Astrocyte (in vitro differentiated cells and primary cell): ENCODE measurements around the gene C8B. TPM values are rescaled to one million over a fixed set of nuclear protein-coding genes. Genes with fewer than 3 reads are reported as not detected.

Source experiments
- DNase-seq: peaks from one replicate; pipeline ENCODE4 v3.0.0-alpha.2; 2010; ENCODE audit warnings: low read depth
- FAIRE-seq: peaks from 2 replicates; lab custom pipeline; 2011; peaks lifted over from hg19 to GRCh38; lab: Jason Lieb, UNC
- H2AFZ ChIP-seq: 2 replicates; pipeline ENCODE4 v1.6.0; 2012; ENCODE audit warnings: low read depth, low read length, inconsistent platforms
- H3K27ac ChIP-seq: 2 replicates; pipeline ENCODE4 v1.5.1; 2011; ENCODE audit warnings: low read depth, low read length, inconsistent platforms
- H3K27me3 ChIP-seq: 2 replicates; pipeline ENCODE4 v1.6.0; 2011; ENCODE audit warnings: low read length, inconsistent platforms; ENCODE audit not compliant: insufficient read depth
- H3K36me3 ChIP-seq: 2 replicates; pipeline ENCODE4 v1.5.1; 2011; ENCODE audit warnings: low read length, inconsistent platforms; ENCODE audit not compliant: insufficient read depth
- H3K4me1 ChIP-seq: 2 replicates; pipeline ENCODE4 v1.5.1; 2011; ENCODE audit warnings: low read length, inconsistent platforms; ENCODE audit not compliant: insufficient read depth
- H3K4me2 ChIP-seq: 2 replicates; pipeline ENCODE4 v1.6.0; 2012; ENCODE audit warnings: low read length, inconsistent platforms
- H3K4me3 ChIP-seq: 2 replicates; pipeline ENCODE4 v1.5.1; 2011; ENCODE audit warnings: low read depth, mild to moderate bottlenecking, low read length, inconsistent platforms; ENCODE audit not compliant: insufficient read depth
- H3K79me2 ChIP-seq: 2 replicates; pipeline ENCODE4 v1.6.0; 2012; ENCODE audit warnings: mild to moderate bottlenecking, low read length, inconsistent platforms; ENCODE audit not compliant: insufficient read depth
- H3K9ac ChIP-seq: 2 replicates; pipeline ENCODE4 v1.6.0; 2012; ENCODE audit warnings: mild to moderate bottlenecking, low read length, inconsistent platforms
- H3K9me3 ChIP-seq: 2 replicates; pipeline ENCODE4 v1.5.1; 2012; ENCODE audit warnings: low read depth, mild to moderate bottlenecking, low read length, inconsistent platforms; ENCODE audit not compliant: insufficient read depth
- H4K20me1 ChIP-seq: 2 replicates; pipeline ENCODE4 v1.6.0; 2012; ENCODE audit warnings: low read length, inconsistent platforms; ENCODE audit not compliant: insufficient read depth
- H3K27ac Mint-ChIP-seq: one replicate; pipeline ENCODE4 v1.8.0; 2021; ENCODE audit warnings: mild to moderate bottlenecking, mixed read lengths; ENCODE audit not compliant: unreplicated experiment
- H3K27me3 Mint-ChIP-seq: one replicate; pipeline ENCODE4 v1.8.0; 2021; ENCODE audit warnings: low read depth, mixed read lengths; ENCODE audit not compliant: unreplicated experiment
- H3K36me3 Mint-ChIP-seq: one replicate; pipeline ENCODE4 v1.8.0; 2021; ENCODE audit warnings: low read depth, mixed read lengths; ENCODE audit not compliant: unreplicated experiment
- H3K4me1 Mint-ChIP-seq: one replicate; pipeline ENCODE4 v1.8.0; 2021; ENCODE audit warnings: low read depth, mixed read lengths; ENCODE audit not compliant: unreplicated experiment
- H3K4me3 Mint-ChIP-seq: one replicate; pipeline ENCODE4 v1.8.0; 2021; ENCODE audit warnings: mild to moderate bottlenecking, moderate library complexity, mixed read lengths; ENCODE audit not compliant: unreplicated experiment
- H3K9me3 Mint-ChIP-seq: one replicate; pipeline ENCODE4 v1.8.0; 2021; ENCODE audit warnings: mild to moderate bottlenecking, mixed read lengths; ENCODE audit not compliant: unreplicated experiment
- EZH2 ChIP-seq: IDR thresholded peaks from 2 replicates; pipeline ENCODE4 v1.6.1; 2012; ENCODE audit warnings: mild to moderate bottlenecking, low read length, inconsistent platforms; ENCODE audit not compliant: insufficient read depth
- total RNA-seq: library from RNA; stranded (reverse); gene quantifications from 2 replicates; pipeline ENCODE4 v1.2.1, GENCODE V29; 2021
- TF ChIP-seq, protein P1 (sequence below): IDR thresholded peaks from 2 replicates; pipeline ENCODE4 v1.5.1; 2011; ENCODE audit warnings: low read depth, mild to moderate bottlenecking, inconsistent platforms, low read length, moderate library complexity; ENCODE audit not compliant: insufficient read depth

C8B gene
- total RNA-seq, 1 donor from 2014 or later: not detected

DNA sequence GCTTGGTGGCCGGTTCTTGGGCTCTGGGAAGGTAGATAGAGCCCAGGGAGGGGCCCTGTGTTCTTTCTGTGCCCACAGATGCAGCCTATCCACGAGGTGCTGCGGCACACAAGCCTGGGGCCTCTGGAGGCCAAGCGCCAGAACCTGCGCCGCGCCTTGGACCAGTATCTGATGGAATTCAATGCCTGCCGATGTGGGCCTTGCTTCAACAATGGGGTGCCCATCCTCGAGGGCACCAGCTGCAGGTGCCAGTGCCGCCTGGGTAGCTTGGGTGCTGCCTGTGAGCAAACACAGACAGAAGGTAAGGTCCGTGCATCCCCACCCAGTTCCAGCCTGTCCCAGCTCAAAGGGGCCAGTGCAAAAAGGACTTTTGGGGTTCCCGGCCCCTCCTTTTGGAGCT is 53.5 kb downstream of the C8B start:
- Mint-ChIP-seq H3K9me3 (no peaks in the 10 kb centered on the region), H3K27ac (no peak overlapping the region), H3K36me3 (peaks cover 2% of the 10 kb centered on the region), H3K4me3 (no peak overlapping the region), H3K27me3 (peaks cover 27% of the 10 kb centered on the region), H3K4me1 (peaks cover 18% of the 10 kb centered on the region)
- Histone ChIP-seq H2AFZ (no peak overlapping the region), H3K27me3 (no peaks in the 10 kb centered on the region), H3K36me3 (no peaks in the 10 kb centered on the region), H3K4me2 (no peak overlapping the region), H3K9ac (no peak overlapping the region), H3K27ac (no peak overlapping the region), H3K4me1 (peaks cover 2% of the 10 kb centered on the region), H3K9me3 (no peaks in the 10 kb centered on the region), H3K79me2 (no peaks in the 10 kb centered on the region), H4K20me1 (no peaks in the 10 kb centered on the region), H3K4me3 (no peak overlapping the region)
- no peak for FAIRE-seq
- TF ChIP-seq, protein P1, sequence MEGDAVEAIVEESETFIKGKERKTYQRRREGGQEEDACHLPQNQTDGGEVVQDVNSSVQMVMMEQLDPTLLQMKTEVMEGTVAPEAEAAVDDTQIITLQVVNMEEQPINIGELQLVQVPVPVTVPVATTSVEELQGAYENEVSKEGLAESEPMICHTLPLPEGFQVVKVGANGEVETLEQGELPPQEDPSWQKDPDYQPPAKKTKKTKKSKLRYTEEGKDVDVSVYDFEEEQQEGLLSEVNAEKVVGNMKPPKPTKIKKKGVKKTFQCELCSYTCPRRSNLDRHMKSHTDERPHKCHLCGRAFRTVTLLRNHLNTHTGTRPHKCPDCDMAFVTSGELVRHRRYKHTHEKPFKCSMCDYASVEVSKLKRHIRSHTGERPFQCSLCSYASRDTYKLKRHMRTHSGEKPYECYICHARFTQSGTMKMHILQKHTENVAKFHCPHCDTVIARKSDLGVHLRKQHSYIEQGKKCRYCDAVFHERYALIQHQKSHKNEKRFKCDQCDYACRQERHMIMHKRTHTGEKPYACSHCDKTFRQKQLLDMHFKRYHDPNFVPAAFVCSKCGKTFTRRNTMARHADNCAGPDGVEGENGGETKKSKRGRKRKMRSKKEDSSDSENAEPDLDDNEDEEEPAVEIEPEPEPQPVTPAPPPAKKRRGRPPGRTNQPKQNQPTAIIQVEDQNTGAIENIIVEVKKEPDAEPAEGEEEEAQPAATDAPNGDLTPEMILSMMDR: no peak
- no peak for TF ChIP-seq EZH2
- DNase-seq: no peak

DNA sequence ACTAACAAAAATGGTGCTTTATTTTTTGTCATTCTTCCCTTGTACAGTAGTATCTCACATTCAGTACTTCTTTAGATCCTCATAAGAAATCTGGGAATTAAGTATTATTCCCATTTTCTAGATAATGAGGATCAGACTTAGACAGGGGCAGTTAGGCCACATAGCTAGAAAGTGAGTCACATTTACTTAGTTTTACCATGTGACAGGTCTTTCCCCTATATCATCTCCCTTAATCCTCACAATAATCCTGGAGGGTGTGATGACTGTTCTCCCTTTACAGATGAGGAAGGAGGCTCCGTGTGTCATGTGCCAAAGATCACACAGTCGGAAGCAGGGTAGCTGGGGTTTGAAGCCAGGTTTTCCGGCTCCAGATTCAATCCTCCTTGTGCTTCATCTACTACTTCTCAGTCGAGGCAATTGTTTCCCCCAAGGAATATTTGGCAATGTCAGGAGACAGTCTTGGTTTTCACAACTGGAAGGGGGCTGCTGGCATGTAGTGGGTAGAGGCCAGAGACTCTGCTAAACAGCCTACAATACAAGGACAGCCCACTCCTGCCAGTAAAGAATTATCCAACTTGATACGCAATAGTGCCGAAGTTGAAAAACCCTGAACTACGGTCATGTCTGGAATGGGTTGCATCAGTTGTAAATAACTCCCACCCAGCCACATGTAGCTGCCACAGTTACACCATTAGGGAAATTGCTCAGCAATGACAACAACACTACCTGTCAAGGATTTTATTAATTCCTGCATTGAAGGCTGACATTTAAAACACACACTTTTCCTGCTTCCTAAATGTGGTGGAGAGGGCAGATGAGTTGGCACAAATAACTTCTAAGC is 54.5 kb downstream of the C8B start:
- H3K36me3 ChIP-seq: no peaks in the 10 kb centered on the region
- H3K4me1 ChIP-seq: peaks cover 2% of the 10 kb centered on the region
- no peaks in the 10 kb centered on the region for H3K27me3 ChIP-seq
- Mint-ChIP-seq H3K36me3 (peaks cover 2% of the 10 kb centered on the region), H3K4me3 (no peak overlapping the region), H3K27me3 (peaks cover 29% of the 10 kb centered on the region), H3K4me1 (peaks cover 18% of the 10 kb centered on the region), H3K27ac (no peak overlapping the region), H3K9me3 (no peaks in the 10 kb centered on the region)
- H4K20me1 ChIP-seq: no peaks in the 10 kb centered on the region
- peak; percentile 44 for DNase-seq
- no peak overlapping the region for H3K4me2 ChIP-seq
- no peaks in the 10 kb centered on the region for H3K9me3 ChIP-seq
- no peak overlapping the region for H3K9ac ChIP-seq
- H3K27ac ChIP-seq: no peak overlapping the region
- FAIRE-seq: no peak
- no peaks in the 10 kb centered on the region for H3K79me2 ChIP-seq
- H3K4me3 ChIP-seq: no peak overlapping the region
- TF ChIP-seq EZH2: no peak
- TF ChIP-seq, protein P1: no peak
- no peak overlapping the region for H2AFZ ChIP-seq

DNA sequence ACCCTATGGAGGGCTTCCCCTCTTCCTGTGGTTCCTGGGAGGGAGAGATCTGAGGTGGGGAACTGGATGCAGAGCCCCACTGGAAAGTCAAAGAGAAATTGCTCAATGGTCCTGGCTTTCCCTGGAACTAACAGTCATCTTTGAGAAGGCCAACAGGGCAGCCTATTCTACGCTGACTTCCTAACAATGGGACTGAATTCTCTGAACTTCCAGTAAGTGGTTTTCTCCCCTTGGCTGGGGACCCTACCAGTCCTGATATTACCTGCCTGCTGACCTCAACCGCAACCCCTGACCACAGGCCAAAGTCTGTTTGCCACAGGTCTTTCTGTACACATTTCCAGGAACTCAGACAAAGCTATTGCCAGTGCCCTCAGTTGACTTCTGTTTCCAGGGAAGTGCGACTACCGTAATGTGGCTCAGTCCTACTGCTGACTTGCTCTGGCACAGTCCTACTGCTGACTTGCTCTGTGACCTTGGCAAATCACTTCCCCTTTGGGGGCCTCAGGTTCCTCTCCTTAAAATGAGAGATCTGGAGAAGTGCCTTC is 55.3 kb downstream of the C8B start:
- Histone ChIP-seq H2AFZ (no peak overlapping the region), H3K9me3 (no peaks in the 10 kb centered on the region), H3K4me2 (no peak overlapping the region), H3K27me3 (no peaks in the 10 kb centered on the region), H4K20me1 (no peaks in the 10 kb centered on the region), H3K4me3 (no peak overlapping the region), H3K4me1 (peaks cover 2% of the 10 kb centered on the region), H3K79me2 (no peaks in the 10 kb centered on the region), H3K27ac (no peak overlapping the region), H3K9ac (no peak overlapping the region), H3K36me3 (no peaks in the 10 kb centered on the region)
- Mint-ChIP-seq H3K9me3 (no peaks in the 10 kb centered on the region), H3K27me3 (peaks cover 28% of the 10 kb centered on the region), H3K4me1 (peaks cover 18% of the 10 kb centered on the region), H3K4me3 (no peak overlapping the region), H3K36me3 (peaks cover 2% of the 10 kb centered on the region), H3K27ac (no peak overlapping the region)
- TF ChIP-seq, protein P1: no peak
- no peak for TF ChIP-seq EZH2
- FAIRE-seq: no peak
- DNase-seq: no peak
